ENCODE data around the gene PRKD1.
"Not testable (repeated sequence)": the region's sequence is repeated elsewhere in the genome, so short reads cannot be mapped to it uniquely, and the experiment has no call there.

The PRKD1 gene

DNA sequence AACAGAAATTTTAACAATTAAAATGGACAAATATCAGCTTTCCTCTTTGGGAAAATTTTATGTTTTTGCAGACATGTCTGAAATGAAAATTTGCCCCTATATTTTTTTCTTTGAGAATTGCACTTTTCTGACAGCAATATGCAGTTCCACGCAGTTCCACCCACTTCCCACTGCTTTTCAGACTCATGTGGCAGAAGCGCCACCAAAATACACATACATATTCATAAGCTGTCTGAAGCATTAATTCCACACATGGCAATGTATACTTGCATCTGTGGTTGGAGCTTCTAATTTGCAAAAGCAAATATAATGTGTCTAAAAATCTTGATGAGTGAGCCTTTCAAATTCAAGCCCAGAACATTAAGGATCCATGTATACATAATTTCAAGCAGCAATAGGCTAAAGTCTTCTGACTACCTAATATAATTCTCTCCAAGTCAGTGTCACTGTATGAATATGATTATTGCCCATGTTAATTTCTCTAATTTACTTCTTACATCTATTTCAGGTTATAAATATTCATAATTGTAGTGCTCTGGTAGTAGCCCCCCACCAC lies 129.5 kb downstream of the PRKD1 start:
- DNase-seq: no peak

DNA sequence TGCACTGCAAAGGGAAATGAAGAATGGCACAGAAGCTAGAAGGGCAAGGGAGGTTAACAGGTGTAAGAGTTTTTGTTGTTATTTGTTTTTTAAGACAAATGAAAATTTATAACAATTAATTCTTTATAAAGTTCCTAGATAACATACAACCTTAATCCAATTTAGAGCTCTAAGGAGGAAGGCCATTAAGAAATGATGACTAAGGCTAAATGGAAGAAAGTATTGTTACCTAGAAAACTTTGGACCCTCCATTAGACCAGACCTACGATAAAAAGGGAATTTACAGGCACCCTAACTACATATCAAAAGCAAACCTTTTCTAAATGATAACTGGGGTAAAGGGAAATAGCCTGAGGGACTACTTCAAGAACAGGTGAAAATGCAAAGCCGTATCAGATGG lies 130.8 kb downstream of the PRKD1 start:
- no peak for DNase-seq

DNA sequence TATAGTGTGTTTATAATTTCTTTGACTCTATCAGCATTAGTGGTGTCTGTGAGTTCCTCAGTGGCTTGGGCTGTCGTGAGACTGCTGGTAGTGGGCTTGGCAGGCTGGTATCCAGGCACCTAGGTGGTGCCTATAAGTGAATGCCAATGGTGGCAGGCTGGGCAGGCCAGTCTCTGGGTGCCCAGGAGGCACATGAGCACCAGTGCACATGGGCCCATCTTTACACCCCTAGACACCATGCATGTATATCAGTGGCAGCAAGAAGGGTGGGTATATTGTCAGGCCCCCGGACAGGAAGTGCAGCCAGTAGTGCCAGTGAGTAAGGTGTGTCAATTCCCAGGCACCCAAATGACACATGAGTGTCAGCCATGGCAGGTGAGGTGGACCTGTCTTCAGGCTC lies 138.2 kb downstream of the PRKD1 start:
- no peak for DNase-seq

DNA sequence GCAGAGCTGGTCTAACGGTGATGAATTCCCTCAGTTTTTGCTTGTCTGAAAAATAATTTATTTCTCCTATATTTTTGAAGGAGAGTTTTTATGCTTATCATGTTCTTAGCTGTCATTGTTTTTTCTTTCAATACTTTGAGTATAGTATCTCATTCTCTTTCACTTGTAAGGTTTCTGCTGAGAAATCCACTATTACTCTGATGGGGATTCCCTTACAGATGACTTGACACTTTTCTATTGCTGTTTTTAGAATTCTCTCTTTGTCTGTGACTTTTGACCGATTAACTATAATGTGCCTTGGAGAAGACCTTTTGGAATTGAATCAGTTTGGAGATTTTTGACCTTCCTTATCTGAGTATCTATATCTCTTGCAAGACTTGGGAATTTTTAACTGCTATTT lies 139.6 kb downstream of the PRKD1 start:
- no peak for DNase-seq

DNA sequence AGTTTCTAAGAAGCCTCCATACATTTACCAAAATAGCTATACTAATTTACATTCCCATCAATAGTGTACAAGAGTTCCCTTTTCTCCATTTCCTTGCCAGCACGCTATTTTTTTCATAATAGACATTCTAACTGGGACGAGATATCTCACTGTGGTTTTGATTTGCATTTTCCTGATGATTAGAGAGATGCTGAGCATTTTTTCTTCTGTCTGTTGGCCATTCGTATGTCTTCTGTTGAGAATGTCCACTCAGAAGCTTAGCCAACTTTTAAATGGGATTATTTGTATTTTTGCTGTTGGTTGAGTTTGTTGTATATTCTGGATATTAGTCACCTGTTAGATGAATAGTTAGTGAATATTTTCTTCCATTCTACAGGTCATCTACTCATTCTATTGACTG lies 144.1 kb downstream of the PRKD1 start:
- DNase-seq: no peak

DNA sequence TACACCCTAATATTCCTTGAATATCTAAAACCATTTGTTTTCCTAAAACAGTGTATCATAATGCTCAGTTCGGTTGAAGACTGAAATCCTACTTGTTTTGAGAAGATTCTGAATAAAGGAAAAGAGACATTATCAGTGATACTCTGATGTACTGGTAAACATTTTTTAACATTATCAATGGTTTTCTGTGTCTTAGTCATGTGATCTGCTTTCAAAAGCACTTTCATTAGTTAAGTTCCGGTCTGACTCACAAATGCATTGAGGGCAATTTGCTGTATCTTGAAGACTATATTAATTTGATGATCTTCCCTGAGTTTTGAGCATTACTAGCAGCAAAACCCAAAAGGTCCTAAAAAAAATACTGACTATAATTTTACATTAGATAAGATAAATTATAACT lies 145.6 kb downstream of the PRKD1 start:
- no peak for DNase-seq

DNA sequence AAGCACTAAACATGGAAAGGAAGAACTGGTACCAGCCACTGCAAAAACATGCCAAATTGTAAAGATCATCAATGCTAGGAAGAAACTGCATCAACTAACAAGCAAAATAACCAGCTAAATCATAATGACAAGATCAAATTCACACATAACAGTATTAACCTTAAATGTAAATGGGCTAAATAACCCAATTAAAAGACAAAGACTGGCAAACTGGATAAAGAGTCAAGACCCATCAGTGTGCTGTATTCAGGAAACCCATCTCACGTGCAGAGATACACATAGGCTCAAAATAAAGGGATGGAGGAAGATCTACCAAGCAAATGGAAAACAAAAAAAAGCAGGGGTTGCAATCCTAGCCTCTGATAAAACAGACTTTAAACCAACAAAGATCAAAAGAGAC lies 150.5 kb downstream of the PRKD1 start:
- DNase-seq: not testable (repeated sequence)

DNA sequence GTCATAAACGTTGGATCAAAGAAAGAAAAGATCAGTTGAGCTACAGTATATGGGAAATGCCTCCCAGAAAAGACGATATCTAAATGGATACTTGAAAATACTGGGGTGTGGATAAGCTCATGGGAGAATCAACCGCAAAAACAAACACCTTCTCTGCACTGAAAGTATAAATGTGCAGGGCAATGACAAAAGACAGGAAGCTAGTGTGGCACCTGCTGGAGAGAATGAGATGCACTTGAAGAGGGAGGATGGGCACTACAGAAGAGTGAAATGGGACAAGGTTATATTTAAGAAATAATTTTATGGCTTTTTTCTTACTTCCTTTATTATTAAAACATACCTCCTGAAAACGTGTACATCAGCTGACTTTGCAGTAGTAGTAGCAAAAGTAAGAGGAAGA lies 153.7 kb downstream of the PRKD1 start:
- no peak for DNase-seq

DNA sequence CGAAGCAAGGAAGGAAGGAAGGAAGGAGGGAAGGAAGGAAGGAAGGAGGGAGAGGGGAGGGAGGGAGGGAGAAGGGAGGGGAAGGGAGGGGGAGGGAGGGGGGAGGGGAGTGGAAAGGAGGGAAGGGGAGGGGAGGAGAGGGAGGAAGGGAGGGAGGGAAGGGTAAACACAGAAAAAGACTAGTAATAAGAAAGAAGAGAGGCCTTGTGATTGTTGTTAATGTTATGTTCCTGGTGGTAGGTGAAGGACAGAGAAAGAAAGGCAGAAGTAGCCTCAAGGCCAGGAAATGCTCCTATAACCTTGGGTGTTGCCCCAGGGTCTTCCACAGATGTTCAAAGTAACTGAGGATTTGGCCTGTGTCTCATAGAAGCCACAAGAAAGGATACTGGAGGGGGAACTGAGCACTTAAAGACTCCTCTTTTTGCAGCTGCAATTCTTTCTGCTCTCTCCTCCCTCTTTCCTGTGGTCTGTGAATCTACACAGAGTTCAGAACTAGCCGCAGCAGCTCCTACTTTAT lies 164.2 kb downstream of the PRKD1 start:
- DNase-seq: no peak

DNA sequence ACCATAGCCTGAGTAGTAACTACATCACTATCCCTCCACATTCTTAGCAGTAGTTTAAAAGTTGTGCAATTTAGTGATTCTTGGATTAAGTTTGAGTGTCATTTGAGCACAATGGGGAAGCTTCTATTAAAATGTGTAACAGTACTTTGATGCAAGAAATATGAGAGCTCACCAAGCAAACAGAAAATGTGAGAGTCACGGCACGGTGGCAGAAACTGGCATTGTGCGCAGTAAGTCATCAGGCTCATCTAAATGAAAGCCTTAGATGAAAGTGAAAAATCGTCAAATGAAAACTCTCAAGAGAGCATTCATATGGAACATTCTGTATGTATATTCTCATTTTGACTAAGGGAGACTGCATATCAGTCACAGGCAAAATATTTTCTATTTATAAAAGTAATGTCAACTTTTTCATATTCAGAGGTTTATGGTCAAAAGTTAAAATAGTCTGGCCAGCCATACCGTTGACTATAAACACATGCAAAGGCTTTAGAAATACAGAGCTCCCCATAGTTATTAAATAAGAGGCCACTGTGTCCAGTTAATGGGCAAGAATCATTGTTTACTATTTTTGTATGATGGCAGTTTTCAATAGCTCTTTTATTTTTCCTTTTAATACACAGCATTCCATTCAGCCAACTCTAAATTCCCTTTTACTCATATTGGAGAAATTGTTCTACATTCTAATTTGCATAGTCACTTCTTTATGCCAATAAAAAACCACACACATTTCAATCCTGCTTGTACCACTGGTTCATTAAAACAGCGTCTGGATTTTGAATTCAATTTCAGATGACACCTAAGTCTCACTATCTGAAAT lies 167.9 kb downstream of the PRKD1 start:
- no peak for DNase-seq

DNA sequence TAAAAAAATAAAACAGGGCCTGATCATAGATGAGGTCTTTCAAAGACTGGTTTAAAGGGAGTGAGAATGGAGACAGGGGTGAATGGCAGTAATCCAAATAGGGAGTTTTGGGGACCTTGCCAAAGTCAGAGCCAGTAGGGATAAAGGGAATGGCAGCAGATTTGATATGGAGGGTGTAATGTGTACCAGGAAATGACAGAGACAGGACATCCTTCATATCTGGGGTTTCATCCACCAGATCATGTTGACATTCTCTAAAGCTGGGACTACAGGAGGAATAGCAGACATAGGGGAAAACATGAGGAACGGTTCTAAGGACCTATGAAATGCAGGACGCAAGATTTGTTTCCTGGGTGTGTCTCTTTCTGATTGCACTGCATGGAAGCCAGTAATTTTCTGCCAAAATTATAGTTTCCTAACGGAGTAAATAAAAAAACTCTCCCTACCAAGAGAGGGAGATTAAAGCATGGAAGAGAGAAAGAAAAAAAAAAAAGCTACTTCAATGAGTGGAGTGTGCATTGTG lies 169.9 kb downstream of the PRKD1 start:
- no peak for DNase-seq

DNA sequence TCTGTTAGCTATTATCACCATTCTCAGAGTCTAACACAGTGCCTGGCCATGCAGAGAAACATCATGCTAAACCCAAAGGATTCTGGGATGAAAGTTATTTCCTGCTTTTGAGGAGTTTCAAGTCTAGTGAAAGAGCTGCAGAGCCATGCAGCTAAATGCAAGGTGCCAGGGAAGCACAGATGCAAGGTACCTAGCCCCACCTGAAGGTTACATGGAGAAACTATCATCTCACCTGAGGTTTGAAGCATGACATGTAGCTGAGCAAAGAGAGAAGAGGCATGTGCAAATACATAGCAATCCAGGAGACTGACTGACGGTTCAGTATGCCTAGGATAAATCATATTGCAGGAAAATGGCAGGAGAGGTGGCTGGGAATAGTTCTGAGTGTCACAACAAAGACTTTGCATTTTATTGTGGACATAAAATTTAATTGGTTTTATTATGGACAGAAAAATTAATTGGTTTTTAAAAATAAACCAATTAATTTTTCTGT lies 170.4 kb downstream of the PRKD1 start:
- DNase-seq: no peak

DNA sequence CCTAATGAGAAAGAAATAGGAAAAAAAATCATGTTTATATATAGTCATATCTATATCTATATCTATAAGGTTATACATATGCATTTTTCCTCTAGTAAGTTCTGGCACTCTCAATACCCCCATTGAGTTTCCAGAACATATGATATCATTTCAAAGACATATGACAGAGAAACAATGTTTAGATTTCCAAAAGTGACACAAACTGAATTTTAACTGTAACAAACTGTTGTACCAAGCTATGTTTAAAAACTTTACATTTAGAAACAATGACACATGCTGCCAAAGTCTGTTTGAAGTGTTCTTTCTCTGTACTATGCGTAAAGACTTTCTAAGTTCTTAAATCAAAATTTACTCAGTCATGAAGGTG lies 171.6 kb downstream of the PRKD1 start:
- DNase-seq: no peak

DNA sequence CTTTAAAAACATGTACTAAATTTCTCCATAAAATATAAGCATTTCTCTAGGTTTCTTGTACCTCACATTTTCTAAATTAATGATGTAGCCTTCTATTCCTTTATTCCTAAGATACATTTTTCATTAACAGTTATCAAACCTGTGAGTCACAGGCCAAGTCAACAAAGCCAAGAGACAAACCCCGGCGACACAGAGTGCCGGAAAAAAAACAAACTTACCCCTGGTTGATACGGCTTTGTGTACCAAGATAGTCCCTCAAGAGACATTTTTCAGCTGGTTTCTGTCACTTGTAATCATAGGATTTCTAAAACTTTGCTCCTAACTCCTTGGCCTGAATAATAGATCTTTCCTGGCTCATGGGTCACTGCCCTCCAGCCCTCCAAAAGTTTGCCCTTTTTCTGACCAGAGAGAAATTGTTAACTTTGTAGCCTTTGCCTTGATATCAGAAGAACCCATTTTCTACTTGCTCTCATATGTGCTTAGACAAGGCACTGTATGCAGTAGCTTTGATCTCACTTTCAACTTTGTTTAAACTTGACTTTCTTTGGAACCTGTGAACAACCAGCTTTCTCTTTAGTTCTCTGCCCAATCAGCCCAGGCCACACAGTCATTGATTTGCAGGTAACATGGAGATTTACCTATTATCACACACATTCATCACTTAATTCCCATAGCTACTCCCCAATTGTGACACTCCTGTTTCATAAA lies 172.2 kb downstream of the PRKD1 start:
- DNase-seq: no peak

DNA sequence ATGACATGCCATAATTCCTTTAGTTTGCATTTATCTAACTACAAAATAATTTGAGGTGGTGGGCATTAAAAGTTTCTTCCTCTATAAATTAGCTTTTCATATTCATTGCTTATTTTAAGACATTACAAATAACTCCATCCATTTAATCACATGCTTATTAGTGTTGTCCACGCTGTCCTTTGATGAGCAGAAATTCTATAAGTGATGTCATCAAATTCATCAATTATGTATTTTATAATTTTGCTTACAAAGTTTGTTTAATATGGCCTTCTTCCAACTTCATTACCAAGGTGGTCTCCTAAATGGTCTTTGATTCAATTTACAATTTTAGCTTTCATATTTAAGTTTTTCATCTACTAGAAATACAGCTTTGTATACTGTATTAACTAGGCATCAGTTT lies 173.5 kb downstream of the PRKD1 start:
- DNase-seq: no peak

DNA sequence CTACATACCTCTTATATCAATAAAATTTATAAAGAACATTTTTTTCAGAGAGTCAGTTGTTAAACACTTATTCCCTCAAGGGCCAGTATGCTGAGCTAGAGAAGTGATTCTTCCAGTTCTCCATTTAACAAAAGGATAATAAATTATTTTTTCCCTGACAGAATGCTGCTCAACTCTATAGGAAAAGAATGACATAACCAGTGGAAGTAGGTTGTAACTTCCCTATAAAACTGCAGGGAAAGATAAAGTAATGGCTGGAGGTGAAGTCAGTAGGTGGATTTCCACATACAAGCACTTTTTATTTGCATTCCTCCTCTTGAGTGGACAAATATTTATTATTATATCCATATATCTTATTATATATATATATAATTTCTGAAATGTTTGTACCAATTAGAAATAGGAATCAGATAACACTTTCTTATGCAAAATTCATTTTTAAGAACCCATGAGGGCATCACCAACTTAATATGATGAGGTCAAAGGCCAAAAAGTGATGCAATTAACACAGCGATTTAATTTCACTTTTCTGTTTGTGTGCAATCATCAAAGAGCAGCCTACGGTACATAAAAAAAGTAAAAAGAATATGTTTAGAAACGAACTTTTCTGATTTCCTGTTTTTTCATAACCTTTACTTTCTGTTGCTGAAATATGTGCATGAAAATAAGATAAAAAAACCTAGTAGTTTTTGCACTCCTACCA lies 175.3 kb downstream of the PRKD1 start:
- DNase-seq: no peak

DNA sequence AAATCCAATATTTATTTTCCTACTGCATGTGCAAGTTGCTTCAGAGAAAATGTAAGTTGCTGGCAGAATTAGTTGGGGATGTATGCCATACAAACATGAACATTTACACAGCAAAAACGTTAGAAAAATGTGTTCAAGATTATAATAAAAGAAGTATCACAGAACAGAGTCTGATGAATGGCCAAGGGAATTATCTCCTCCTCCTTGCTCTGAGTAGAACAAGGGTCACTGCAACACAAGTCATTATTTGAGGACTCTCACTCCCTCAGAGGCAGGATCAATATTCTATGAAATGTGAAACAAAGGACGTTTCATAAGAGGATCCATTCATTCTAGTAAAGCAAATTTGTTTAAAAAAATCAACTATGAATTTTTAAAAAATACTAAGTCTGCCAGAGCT lies 177.8 kb downstream of the PRKD1 start:
- no peak for DNase-seq

DNA sequence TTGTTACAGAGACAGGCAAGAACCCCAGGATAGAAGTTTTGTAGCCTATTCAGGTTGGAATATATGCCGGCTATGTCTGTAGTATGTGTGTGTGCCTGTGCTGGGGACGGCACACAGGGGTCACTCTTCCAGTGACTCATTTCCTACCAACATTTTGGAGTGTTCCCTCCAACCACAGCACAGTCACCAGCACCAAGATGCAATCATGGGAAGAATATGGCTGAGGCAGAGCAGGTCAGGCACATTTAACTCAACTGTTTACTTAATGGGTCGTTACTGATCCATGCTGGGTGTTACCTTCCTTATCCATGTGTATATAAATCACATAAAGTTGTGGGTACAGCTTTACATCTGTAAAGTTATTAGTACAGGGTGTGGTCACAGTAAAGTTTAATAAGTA lies 178.3 kb downstream of the PRKD1 start:
- DNase-seq: no peak

DNA sequence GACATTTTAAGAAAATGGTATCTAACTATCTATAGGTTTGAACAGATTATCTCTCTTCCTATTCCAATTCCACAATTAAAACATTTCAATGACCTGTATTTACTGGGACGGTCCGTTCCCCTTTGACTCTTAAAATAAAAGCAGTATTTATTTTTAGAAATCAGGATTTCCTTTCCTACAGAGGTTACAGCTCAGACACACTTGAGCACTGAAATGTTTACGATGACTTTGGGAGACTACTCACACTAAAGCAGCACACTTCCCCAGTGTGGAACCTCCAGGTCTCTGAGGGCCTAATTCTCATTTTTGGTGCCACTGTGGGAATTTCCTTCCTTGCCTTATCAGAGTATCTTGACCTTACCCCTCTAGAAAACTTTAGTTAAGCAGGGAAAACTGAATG lies 181.8 kb downstream of the PRKD1 start:
- no peak for DNase-seq

DNA sequence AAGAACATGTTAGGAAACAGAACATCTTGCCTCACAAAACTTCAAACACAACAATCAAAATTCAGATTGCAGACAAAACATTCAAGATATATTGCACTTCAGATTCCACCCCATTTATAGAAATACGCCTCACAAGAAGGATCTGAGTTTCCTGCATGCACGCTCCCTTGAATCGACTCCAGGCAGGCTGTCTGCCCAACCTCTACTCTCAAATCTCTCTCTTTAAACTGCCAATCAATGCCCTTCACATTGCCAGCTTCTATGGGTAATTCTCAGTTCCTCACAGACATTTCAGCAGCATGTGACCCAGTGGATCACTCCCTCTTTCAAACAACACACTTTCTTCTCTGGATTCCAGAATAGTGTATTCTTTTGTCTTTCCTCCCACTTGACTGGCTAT lies 184.1 kb downstream of the PRKD1 start:
- no peak for DNase-seq

DNA sequence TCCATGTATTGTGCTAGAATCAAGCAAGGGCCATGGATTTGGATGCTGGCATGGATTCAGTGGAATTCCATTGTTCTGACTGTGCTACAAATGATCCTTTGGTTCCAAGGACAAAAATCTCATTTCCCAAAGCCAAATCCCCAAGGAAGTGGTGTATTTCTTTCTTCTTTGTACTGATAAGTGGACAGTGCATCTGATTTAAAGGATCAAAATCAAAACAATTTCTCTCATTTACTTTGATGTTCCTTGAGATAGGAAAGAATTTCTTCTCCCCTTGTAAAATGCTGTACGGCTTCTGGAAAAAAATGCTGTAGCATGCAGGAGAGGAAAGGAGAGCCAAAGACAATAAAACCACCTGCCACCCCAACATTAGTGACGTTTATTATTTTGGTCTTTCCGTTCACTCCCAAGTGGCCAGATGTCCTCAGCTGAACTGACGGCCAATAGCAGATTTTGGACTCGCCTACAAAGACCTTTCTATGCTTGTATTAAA lies 185.7 kb downstream of the PRKD1 start:
- no peak for DNase-seq

DNA sequence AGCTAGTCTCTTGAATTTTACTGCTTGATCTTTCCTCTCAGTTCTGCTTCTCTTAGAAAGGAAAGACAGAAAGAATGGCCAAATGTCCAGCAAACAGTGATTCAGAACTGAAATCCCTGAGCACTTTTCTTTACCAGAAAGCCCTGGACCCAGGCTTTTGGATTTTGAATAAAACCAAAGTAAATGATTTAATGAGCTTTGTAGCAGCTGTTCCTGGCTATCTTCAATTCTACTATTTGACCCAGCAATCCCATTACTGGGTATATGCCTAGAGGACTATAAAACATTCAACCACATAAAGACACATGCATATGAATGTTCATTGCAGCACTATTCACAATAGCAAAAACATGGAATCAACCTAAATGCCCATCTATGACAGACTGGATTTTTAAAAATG lies 187.2 kb downstream of the PRKD1 start:
- no peak for DNase-seq

DNA sequence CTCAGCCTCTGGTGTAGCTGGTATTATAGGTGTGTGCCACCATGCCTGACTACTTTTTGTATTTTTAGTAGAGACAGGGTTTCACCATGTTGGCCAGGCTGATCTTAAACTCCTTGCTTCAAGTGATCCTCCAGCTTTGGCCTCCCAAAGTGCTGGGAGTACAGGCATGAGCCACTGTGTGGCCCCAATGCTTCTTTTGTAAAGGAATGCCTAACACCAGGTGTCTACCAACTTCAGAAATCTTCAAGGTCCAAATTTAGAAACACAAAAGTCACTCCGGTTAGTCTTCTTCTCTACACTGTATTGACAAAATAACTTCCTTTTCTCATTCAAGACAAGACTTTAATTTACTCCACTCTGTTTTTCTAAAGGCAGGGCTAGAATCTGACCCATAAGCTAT lies 188.7 kb downstream of the PRKD1 start:
- no peak for DNase-seq
